HG02588 (cell line): Measurements from ENCODE around the gene ATP11A.

ENCODE experiments used
- ATAC-seq: cut with Tn5 transposase; IDR thresholded peaks from one replicate; pipeline ENCODE4 v1.9.1; 2021; ENCODE audit warnings: mild to moderate bottlenecking, moderate library complexity; ENCODE audit not compliant: unreplicated experiment

Gene ATP11A

DNA sequence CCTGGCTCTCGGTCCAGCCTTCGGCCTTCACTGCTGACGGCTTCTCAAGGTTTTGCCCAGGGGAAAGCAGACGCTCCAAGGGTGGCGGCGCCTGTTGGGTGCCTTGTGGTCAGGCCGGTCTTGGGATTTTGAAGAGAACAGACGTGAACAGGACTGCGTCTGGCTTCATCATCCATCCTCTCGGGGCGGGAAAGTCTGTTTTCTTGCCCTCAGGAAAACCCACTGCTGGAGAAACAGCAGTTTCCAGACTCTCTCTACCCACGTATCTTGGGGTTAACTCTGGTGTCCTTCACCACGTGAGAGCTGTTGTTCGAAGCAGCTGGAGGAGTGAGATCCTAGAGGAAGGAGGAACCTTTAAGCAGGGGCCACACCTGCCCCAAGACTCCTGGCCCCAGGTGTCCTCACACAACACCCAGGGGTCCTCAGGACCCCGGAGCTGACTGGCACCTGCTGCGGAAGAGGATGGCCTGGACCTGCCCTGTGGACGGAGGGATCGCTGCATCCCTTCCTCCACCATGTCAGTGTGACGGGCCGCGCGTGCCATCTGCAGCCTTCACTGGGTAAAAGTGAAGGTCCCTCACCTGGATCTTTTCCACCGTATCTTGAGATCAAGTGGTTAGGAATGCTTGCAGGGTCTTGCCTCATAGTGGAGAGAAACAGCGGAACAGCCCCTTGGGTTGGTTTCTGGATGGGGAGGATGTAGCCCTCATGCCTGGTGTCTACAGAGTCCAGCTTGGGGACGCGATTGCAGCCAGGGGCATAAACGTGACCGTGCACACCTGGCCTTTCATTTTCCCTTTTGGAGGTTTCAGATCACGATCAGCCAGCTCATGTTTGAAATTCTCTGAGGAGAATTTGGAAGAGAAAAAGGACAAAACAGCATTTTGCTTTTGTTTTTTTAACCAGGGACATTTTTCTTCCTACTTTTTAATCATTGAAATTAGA is 209.7 kb downstream of the ATP11A start:
- no peak for ATAC-seq

DNA sequence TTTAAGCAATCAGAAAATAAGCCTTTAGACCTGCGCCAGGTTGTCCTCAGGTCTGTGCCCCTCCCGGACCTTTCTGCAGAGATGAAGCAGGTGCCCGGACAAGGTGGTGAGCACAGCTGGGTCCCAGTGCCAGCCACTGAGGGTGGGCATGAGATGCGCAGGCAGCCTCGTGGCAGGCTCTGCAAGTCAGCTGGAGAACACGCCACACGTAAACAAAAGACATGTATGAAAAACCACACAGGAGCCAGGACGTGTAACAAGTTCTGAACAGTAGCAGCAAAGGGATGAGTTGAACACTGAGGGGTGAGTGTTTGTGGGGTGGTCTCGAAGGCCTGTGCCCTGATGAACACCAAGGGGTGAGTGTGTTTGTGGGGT is 210.4 kb downstream of the ATP11A start:
- ATAC-seq, result no peak

DNA sequence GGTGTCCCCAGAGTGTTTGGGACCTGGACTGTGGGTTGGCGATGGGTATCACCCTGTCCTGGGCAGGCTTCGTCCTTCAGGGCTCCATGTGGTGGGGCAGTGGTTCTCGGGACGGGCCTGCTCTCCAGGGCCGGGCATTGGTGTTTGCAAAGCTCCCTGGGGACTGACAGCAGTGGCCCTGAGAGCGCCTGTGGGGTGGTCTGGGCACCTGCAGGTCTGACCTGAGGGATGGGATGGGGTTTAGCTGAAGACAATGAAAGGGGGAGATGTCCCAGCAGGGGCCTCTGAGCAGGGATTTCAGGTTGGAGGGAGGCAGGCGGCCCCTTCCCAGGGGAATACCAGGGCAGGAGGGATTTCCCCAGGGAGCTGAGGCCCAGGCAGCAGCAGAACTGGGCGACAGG is 210.9 kb downstream of the ATP11A start:
- no peak for ATAC-seq

DNA sequence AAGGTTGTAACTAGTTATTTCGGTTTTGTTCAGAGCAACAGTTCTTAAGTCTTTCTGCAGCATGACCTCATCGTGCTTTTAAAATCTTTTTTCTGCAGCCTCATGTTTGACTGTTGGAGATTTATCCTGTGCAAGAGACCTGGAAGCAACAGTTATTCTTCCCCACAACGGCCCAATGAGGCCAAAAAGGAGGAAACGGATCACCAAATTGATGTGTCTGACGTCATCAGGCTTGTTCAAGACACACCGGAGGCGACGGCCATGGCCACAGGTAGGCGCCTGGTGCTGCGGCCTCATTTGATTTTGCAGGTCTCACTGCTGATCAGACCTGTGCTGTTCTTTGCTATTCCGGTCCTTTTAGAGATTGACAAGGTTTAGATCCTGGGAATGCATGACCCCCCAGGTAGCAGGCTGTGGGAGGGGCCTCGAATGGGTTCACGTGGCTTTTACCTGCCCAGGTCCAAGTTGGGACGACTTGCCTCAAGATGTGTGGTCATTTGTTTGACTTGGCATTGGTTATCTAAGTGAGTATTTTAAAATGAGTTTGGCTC is 212.3 kb downstream of the ATP11A start:
- ATAC-seq, result no peak

DNA sequence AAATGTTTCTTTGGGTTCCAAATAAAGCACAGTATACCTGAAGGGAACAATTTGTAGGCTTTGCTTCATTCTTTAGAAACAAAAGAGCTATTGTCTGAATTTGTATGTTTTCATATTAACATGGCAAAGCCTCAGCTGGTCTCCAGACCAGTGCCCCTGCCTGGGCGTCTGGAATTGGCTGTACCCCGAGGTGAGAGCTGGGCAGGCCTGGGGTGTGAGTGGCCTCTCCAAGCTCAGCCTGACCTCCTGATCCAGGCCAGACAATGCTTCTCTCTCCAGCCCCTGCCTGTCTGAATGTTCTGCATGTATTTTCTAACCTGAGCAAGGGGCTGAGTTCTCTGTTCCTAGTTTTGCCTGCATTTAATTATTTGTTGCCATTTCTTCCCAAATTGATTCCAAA is 212.8 kb downstream of the ATP11A start:
- no peak for ATAC-seq

DNA sequence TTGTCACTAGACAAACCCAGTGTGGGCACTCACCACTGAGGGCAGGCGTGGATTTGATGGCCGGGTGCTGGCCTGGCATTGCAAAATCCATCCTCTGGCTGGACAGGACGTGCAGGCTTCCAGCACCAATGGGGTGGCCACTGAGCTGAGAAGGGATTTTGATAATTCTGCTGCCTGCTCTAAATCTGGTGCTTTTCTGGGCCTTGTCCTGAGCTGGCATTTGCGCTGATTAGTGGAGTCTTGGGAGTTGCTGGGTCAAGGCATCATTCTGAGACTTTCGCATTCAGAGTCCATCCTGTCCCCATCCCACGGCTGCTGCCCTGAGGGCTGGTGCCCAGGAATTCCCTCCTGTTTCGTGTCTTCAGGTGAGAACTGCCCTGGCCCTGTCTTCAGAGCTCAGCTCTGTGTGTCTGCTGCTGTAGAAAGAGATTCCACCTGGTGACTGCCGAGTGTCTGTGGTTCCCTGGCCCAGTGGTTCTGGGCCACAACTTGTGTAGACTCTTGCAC is 213.3 kb downstream of the ATP11A start:
- no peak for ATAC-seq

DNA sequence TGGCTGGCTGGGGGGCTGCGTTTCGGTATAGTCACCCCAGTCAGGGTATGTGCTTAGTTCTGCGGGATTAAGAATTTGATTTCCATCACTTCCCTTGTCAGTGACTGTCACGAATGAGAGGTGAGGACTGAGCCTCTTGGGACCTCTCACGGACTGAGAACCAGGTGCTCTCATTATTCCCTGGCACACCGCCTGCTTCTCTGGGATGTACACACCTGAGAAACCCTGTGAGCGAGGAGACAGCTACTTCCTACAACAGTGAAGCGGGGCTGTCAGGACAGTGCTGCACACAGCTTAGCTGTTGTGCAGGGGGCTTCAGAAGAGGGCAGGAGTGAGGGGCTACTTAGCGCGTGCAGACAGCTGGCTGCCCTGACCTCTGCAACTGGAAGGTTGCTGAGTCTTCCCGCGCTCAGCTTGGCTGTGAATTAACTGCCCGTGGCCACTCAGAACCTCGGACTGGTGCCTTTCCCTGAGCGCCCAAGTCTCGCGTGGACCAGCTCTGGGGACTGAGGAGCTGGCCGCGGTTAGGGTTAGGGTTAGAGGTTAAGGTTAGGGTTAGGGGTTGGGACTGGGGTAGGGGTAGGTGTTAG is 213.9 kb downstream of the ATP11A start:
- no peak for ATAC-seq

DNA sequence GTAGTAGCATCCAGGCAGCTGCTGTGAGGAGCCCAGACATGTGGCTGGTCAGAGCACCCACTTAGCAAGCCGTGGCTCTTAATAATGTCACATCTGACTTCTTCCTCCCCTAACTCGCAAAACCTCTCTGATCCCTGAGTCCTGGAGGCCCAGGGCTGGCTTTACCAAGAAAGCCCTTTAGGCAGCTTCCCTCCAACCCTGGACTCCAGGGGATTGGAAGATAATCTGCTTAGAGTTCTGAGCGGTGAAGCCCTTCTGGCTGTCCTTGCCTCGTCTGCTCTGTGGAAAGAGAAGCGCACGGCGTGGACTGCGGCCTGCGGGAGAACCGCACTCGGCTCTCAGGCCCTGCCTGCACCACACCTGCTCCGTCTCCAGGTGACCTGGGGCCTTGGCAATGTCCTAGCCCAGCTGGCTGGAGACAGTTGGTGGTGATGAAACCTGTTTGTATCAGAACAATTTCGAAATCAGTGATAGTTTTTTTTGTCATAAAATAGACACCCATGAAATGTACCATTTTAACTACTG is 214.7 kb downstream of the ATP11A start:
- no peak for ATAC-seq

DNA sequence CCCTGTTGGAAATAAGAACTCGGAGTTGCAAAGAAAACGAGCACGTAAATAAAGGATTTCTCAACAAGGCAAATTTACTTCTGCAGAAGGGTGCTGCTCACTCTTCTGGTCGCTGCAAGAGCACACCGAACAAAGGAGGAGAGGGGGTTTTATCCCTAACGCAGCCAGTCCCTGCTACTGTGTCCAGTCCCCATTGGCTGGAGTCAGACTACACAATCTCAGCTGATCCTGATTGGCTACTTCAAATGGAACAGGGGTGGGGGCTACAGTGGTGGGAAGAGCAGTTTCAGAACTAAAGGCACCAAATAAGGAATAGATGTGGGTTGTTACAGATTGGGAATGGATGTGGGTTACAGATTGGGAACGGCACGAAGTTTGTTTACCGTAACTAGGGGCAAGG is 215.2 kb downstream of the ATP11A start:
- no peak for ATAC-seq

DNA sequence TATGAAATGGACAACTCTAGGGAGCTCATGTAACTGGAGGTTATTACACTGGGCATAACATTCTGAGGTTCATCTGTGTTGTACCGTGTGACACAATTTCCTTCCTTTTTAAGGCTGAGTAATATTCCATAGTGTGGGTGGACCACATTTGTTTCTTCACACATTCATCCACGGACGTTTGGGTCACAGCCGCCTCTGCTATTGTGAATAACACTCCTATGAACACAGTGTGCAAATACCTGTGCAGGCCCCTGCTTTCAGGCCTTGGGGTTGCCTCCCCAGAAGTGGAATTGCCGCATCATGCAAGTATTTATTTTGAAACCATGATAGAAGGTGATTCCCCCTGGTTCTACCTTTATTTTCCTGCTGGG is 215.8 kb downstream of the ATP11A start:
- no peak for ATAC-seq

DNA sequence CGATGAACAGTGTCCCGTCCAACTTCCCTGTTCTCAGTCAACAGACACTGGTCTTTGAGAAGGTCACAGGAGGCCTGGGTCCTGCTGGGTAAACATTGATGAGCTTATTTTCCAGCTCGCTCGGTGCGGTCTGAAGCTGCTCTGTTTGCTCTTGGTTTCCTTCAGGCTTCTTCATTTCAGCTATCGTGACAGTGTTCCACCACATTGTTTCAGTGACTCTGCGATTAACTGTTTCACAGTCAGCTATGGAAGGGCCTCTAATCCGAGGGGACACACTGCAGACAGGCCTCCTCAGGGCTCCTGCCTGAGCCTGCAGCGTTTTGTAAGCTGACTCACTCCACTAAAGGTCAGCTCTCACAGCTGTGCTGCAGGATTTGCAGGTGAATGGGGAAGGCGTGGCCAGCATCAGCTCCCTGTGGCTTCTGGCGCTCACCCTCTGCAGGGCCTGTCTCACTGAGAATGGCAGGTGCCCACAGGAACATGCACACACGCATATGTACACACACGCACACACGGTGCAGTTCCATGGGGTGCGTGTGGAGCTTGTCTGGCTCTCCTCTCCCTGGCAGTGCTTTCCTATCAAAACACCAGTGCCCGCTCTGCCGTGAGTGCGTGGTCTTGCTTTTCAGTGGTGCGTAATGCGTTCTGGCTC is 216.3 kb downstream of the ATP11A start:
- ATAC-seq, result no peak

DNA sequence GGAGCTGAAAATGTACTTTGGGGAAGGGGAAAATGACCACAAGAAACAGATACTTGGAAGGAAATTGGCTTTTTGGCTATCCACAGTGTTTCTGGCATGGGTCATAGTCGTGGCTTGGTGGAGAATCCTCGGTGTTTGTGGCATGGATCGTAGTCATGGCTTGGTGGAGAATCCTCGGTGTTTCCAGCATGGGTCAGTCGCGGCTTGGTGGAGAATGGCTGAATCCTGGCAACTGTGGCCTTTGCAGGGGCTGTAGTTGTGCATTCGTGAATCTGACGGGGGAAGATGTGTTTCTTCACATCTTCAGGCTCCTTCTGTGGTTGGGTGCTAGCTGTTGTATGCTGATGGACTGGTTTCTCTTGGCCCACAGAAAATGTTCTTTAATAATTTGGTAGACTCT is 217.4 kb downstream of the ATP11A start:
- no peak for ATAC-seq

DNA sequence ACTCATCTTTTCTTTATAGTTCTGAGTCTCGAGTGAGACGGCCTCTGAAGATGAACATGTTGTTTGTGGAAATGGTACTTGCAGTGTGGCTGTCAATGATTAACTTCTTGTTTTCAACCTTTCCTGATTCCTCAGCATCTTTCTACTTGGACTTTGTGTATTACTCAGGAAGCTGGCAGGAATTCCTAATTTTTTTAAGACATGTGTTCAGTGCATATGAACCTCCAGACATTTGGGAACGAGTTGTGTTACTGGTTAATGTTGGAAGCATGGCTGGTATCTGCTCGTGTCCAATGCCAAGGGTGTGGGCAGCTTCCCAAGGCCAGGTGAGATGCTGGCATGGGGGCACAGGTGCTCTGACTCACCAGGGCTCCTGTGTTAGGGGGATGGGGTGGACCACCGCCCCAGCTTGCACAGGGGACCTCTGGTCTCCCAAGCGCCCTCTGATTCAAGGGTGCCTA is 218.1 kb downstream of the ATP11A start:
- ATAC-seq, result no peak

DNA sequence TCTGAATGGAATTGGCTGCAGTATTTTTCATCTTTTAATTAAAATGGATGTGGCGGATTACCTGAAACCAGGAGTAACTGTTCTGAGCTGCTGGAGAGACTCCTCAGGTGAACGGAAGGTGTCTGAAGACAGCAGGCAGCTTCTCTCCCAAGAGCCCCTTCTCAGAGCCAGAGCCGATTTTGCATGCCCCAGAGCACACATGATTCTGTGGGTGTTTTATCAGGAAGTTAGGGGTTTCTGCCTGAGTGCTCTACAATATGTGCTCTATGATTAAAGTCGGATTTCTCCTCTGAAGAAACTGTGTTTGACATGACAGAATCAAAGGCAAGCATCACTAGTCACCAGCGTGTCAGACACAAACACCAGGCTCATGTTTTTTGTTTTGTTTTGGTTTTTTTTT is 218.5 kb downstream of the ATP11A start:
- ATAC-seq, result no peak

DNA sequence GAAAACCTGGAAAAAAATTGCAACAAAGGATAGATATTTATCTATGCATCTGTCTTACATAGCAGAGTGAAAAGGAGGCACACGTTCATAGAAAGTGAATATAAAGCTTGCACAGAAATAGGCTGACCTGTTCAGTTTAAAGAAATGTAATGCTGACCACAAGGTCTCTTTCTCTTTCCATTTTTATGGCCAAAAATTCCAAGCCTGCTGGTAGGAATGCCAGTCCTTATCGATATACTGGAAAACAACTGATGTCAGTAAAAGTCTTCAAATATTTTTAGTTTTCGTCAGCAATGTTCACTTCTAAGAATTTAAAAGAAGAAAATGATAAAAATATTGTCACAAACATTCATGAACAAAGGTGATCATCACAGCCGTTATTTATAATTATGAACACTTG is 220.2 kb downstream of the ATP11A start:
- no peak for ATAC-seq

DNA sequence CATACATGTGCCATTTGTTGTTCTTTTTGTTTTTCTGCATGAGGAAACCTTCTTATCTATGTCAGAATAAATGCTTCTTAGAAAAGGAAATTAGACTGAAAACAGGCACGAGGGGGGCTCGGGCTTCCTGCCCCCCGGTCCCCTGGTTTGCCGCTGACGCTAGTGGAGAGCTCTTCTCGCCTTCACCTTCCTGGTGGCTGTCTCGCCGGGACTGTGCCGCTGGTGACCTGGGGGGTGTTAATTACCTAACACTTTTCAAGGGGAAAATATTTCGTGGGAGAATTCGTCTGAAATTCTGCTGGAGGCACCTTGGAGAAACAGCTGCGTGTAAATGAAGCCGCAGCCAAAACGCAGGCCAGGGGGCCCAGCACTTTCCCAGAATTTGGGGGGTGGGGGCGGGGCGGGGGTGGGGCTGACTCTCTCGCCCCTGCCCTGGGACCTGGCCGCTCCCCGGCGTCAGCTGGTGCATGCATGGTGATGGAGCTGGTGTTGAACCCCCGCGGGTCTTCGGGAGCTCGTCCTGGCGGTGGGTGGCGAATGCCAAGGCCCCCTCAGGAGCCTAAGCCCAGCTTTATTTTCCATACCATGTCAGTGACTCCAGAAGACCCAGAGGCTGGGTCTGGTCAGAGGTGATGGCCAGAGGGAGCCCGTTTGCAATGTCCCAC is 220.9 kb downstream of the ATP11A start:
- no peak for ATAC-seq

DNA sequence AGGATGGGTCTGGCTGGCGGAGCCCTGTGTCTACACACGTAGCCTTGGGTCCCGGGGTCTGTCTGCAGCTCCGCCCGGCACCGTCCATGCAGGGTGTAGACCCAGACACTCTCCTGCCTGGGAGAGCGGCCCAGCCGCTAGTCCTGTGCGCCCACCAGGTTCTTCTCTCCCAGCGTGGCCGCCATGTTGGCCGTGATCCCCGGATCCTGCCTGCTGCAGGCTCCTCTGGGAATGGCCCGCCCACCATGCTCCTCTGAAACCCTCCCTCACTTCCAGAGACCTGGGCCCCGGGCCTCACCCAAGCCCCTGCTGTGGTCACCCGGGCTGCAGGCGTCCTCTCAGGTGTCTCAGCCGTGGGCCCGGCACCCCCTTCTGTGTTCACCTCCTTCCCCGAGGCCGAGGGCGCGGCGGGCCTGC is 221.5 kb downstream of the ATP11A start:
- ATAC-seq, result no peak

DNA sequence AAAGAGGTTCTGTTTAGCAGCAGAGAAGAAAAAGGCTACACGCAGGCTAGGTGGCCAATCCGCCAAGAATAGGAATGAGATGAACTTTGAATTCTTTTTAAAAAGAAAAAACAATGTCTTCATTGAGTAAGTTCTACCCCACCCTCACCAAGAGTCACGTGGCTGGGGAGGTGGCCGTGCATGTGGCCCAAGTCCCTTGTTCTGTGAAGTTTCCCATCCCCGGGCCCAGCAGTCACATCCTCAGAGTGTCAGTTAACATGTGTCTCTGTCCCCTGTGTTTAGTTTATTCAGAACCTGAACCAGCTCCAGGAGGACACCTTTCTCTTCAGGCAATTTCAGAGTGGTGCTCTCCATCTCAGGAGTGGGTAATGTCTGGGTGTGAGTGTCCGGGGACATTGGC is 222.0 kb downstream of the ATP11A start:
- ATAC-seq, result no peak

DNA sequence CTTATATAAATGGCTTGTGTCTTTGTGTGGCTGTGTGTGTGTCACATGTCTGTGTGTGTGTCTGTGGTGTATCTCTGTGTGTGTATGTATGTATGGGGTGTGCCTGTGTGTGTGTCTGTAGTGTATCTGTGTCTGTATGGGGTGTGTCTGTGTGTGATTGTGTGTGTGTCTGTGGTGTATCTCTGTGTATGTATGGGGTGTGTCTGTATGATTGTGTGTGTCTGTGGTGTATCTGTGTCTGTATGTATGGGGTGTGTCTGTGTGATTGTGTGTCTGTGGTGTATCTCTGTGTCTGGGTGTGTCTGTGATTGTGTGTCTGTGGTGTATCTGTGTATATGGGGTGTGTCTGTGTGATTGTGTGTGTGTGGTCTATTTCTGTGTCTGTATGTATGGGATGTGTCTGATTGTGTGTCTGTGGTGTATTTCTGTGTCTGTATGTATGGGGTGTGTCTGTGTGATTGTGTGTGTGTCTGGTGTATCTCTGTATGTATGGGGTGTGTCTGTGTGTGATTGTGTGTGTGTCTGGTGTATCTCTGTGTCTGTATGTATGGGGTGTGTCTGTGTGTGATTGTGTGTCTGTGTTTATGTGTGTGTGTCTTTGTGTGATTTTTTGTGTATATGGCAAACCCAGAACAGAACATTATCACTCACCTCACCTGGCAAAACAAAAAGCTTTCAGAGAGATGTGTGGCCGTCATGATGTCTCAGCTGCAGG is 223.0 kb downstream of the ATP11A start:
- no peak for ATAC-seq

DNA sequence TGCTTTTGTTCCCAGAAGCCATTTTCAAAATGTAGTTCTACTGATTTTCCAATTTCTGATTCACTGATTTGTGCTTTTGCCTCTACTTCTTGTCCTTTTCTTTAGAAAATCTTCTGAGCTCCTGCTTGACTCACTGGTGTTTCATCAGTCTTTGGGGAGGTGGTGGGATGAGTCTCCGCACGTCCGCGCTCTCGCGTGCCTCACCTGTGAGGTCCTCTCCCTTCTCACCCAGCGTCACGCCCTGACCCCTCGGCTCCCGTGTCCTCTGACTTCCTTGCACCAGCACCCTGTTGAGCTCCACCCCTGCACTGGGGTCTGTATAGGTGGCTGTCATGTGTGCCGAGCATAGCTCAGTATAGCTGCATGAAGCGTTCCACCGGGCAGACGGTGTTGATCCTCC is 226.5 kb downstream of the ATP11A start:
- no peak for ATAC-seq
